Measurements from ENCODE around the gene ADGRG6.

- no peak for TF ChIP-seq ZBTB33 (CRISPR knock-in tag; IDR thresholded peaks at IDR 0.05)
- no peak for TF ChIP-seq SIN3A (IDR thresholded peaks at IDR 0.05; ENCODE audit: borderline replicate concordance in 2 of 2, control insufficient read depth in 1 of 2, low read depth in 2 of 2, low read length in 2 of 2)
- TF ChIP-seq POLR2AphosphoS5 (IDR thresholded peaks at IDR 0.05; ENCODE audit: control insufficient read depth, insufficient read depth, low read depth, low read length) = no peak
Observed at GRCh38 chr6:142380626-142381025, 78.8 kb downstream of the ADGRG6 start.
